ENCODE measurements around the gene COA1. TPM values are rescaled to one million over a fixed set of nuclear protein-coding genes. Genes with fewer than 3 reads are reported as not detected.

COA1 gene
- polyA plus RNA-seq, 1 donor (not counting 4 experiments of a cell fraction or from before 2014, with no cell fraction given): 32.2 TPM

DNA sequence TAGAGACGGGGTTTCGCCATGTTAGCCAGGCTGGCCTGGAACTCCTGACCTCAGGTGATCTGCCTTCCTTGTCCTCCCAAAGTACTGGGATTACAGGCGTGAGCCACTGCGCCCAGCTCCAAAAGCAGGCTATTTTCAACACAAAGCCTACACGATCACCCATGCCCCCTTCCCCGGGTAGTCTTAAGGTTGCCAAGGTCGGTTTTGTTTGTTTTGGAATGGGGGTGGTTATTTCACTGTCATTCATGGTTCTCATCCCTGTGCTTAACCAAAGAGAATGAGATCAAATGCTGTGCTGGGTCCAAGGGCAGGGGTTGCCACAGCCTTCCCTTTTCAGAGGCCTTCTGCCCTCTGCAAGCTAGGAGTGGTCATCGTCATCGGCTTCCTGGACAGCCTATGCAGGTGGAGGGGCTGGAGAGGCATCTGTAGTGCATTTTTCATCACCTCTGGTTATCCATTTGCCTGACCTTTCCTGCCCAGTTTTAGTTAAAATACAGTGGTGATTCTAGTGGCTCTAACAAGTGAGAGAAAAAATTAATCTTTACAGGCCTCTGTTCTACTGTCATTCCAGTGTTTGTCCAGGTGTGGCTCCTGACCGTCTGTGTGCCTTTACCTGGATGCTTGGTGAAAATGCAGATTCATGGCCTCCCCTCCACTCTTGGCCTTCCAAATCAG is 40.6 kb upstream of the COA1 start:
- Histone ChIP-seq H4K20me1 (ENCODE audit: control insufficient read depth, extremely low read depth, insufficient read depth, low read length) (no peaks in the 10 kb centered on the region), H3K4me1 (ENCODE audit: control insufficient read depth, extremely low read depth, insufficient read depth, low read length) (peaks cover 3% of the 10 kb centered on the region), H3K4me3 (ENCODE audit: control insufficient read depth in 2 of 3, extremely low read depth in 1 of 3, insufficient read depth in 2 of 3, low read depth in 1 of 3, low read length in 3 of 3) (no peak overlapping the region), H3K9me3 (ENCODE audit: control insufficient read depth, low read depth, low read length) (no peaks in the 10 kb centered on the region), H3K9ac (ENCODE audit: control insufficient read depth, extremely low read depth, insufficient read depth, low read length) (no peak overlapping the region), H3K27ac (ENCODE audit: control insufficient read depth, insufficient read depth, low read length) (no peak overlapping the region), H3K79me2 (ENCODE audit: control insufficient read depth, insufficient read depth, low read length) (no peaks in the 10 kb centered on the region), H2AFZ (ENCODE audit: control insufficient read depth, low read length) (no peak overlapping the region), H3K27me3 (ENCODE audit: control insufficient read depth, extremely low read depth, insufficient read depth, low read length) (no peaks in the 10 kb centered on the region), H3K36me3 (ENCODE audit: control insufficient read depth in 2 of 2, extremely low read depth in 1 of 2, insufficient read depth in 2 of 2, low read length in 2 of 2) (peaks cover 0 to 4% of the 10 kb centered on the region in 2 experiments), H3K9me1 (ENCODE audit: control insufficient read depth, extremely low read depth, insufficient read depth, low read length) (no peaks in the 10 kb centered on the region), H3K4me2 (ENCODE audit: control insufficient read depth, extremely low read depth, insufficient read depth, low read depth, low read length) (no peak overlapping the region)
- dilution Hi-C loops (cut with MboI; ENCODE audit: extremely low pct_ligation_motif_present, low sequenced_read_pairs): no loop called here
- no peak for FAIRE-seq
- no peak for DNase-seq (ENCODE audit: low read depth, low spot score)
- TF ChIP-seq CTCF (optimal IDR thresholded peaks at IDR 0.05 in 1 of 3, IDR thresholded peaks at IDR 0.05 in 1 of 3, conservative IDR thresholded peaks at IDR 0.05 in 1 of 3; ENCODE audit: extremely low read depth in 1 of 3, insufficient read depth in 2 of 3, low read length in 3 of 3): no peak
- TF ChIP-seq EZH2 (IDR thresholded peaks at IDR 0.05; ENCODE audit: low read length): no peak

DNA sequence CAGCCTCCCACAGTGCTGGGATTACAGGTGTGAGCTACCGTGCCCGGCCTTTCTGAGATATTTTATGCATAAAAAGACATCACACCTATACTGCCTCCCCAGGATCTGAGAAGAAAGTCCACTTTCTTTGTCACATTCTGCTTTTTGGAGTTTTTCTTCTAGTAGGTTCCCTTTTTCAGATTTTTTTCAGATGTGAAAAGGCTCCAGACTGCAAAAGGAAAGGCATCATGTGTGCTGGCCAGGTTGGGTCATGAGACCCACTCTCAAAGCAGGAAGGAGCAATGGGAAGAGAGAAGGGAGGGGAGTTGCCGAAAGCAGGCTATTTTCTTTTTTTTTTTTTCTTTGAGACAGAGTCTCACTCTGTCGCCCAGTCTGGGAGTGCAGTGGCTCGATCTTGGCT is 40.0 kb upstream of the COA1 start:
- Histone ChIP-seq H3K4me3 (ENCODE audit: control insufficient read depth in 2 of 3, extremely low read depth in 1 of 3, insufficient read depth in 2 of 3, low read depth in 1 of 3, low read length in 3 of 3) (no peak overlapping the region), H3K9me1 (ENCODE audit: control insufficient read depth, extremely low read depth, insufficient read depth, low read length) (no peaks in the 10 kb centered on the region), H3K27ac (ENCODE audit: control insufficient read depth, insufficient read depth, low read length) (no peak overlapping the region), H3K4me1 (ENCODE audit: control insufficient read depth, extremely low read depth, insufficient read depth, low read length) (peaks cover 9% of the 10 kb centered on the region), H3K9ac (ENCODE audit: control insufficient read depth, extremely low read depth, insufficient read depth, low read length) (no peak overlapping the region), H3K4me2 (ENCODE audit: control insufficient read depth, extremely low read depth, insufficient read depth, low read depth, low read length) (no peak overlapping the region), H4K20me1 (ENCODE audit: control insufficient read depth, extremely low read depth, insufficient read depth, low read length) (no peaks in the 10 kb centered on the region), H3K9me3 (ENCODE audit: control insufficient read depth, low read depth, low read length) (no peaks in the 10 kb centered on the region), H3K27me3 (ENCODE audit: control insufficient read depth, extremely low read depth, insufficient read depth, low read length) (no peaks in the 10 kb centered on the region), H3K36me3 (ENCODE audit: control insufficient read depth in 2 of 2, extremely low read depth in 1 of 2, insufficient read depth in 2 of 2, low read length in 2 of 2) (peaks cover 0 to 4% of the 10 kb centered on the region in 2 experiments), H2AFZ (ENCODE audit: control insufficient read depth, low read length) (no peak overlapping the region), H3K79me2 (ENCODE audit: control insufficient read depth, insufficient read depth, low read length) (no peaks in the 10 kb centered on the region)
- dilution Hi-C loops (cut with MboI; ENCODE audit: extremely low pct_ligation_motif_present, low sequenced_read_pairs): no loop called here
- FAIRE-seq: no peak
- TF ChIP-seq EZH2 (IDR thresholded peaks at IDR 0.05; ENCODE audit: low read length) (no peak), CTCF (optimal IDR thresholded peaks at IDR 0.05 in 1 of 3, IDR thresholded peaks at IDR 0.05 in 1 of 3, conservative IDR thresholded peaks at IDR 0.05 in 1 of 3; ENCODE audit: extremely low read depth in 1 of 3, insufficient read depth in 2 of 3, low read length in 3 of 3) (no peak)
- DNase-seq (ENCODE audit: low read depth, low spot score): no peak
